HEK293 (cell line): ENCODE data around the gene HAAO.

Source experiments
- CTCF ChIA-PET: fragments of 350-600 bp; formaldehyde crosslinking; extraction: SDS; loops from one replicate; lab custom pipeline; 2021; ENCODE audit warnings: antibody characterized with exemption; lab: Yijun Ruan, JAX
- POLR2A ChIA-PET: fragments of 300-600 bp; formaldehyde crosslinking; extraction: SDS; loops from one replicate; lab custom pipeline; 2020; ENCODE audit warnings: antibody characterized with exemption, inconsistent platforms; lab: Yijun Ruan, JAX
- H3K27ac ChIP-seq: fragments of 200-500 bp; sonication (Bioruptor generic); 2 replicates; pipeline ENCODE4 v1.5.1; 2014; ENCODE audit warnings: low read depth, low read length, control low read depth, inconsistent platforms; ENCODE audit errors: extremely low read depth
- H3K36me3 ChIP-seq, 2 experiments: fragments of 200-500 bp in 1 of 2; sonication (Bioruptor generic) in 1 of 2; 1 replicate in 1 of 2; 2 replicates in 1 of 2; pipeline ENCODE4 v1.5.1; 2014 to 2017; ENCODE audit warnings: inconsistent platforms in 2 of 2, low read length in 2 of 2; ENCODE audit not compliant: control insufficient read depth in 2 of 2, insufficient read depth in 1 of 2
- H3K4me1 ChIP-seq: fragments of 200-500 bp; sonication (Bioruptor generic); 2 replicates; pipeline ENCODE4 v1.5.1; 2014; ENCODE audit warnings: mild to moderate bottlenecking, low read length, inconsistent platforms; ENCODE audit not compliant: control insufficient read depth, insufficient read depth
- H3K4me3 ChIP-seq: 2 replicates; pipeline ENCODE4 v1.5.1; 2011; ENCODE audit warnings: low read depth, mild to moderate bottlenecking, control low read depth, low read length, moderate library complexity
- H3K9me3 ChIP-seq: fragments of 200-500 bp; sonication (Bioruptor generic); 2 replicates; pipeline ENCODE4 v1.5.1; 2014; ENCODE audit warnings: low read depth, low read length, inconsistent platforms; ENCODE audit not compliant: control insufficient read depth, insufficient read depth
- AEBP2 ChIP-seq: fragments of 450-650 bp; formaldehyde crosslinking; IDR thresholded peaks from 2 replicates; pipeline ENCODE4 v1.5.1; 2016; ENCODE audit warnings: missing biosample characterization, missing genetic modification characterization, borderline replicate concordance
- GLIS1 ChIP-seq: fragments of 450-650 bp; formaldehyde crosslinking; IDR thresholded peaks from 2 replicates; pipeline ENCODE4 v1.5.1; 2016; ENCODE audit warnings: missing biosample characterization, missing genetic modification characterization
- PRDM1 ChIP-seq: fragments of 450-650 bp; formaldehyde crosslinking; IDR thresholded peaks from 2 replicates; pipeline ENCODE4; 2016; ENCODE audit warnings: missing biosample characterization, missing genetic modification characterization
- REPIN1 ChIP-seq: fragments of 450-650 bp; formaldehyde crosslinking; IDR thresholded peaks from 2 replicates; pipeline ENCODE4 v1.5.1; 2017; ENCODE audit warnings: missing biosample characterization, missing genetic modification characterization, low read depth
- ZFP69B ChIP-seq: fragments of 450-650 bp; formaldehyde crosslinking; IDR thresholded peaks from 2 replicates; pipeline ENCODE4 v1.5.1; 2016; ENCODE audit warnings: missing biosample characterization, missing genetic modification characterization
- ZNF132 ChIP-seq: fragments of 450-650 bp; formaldehyde crosslinking; IDR thresholded peaks from 2 replicates; pipeline ENCODE4 v1.5.1; 2017; ENCODE audit warnings: missing biosample characterization, missing genetic modification characterization, borderline replicate concordance
- ZNF133 ChIP-seq: fragments of 450-650 bp; formaldehyde crosslinking; IDR thresholded peaks from 2 replicates; pipeline ENCODE4 v1.5.1; 2016; ENCODE audit warnings: missing biosample characterization, missing genetic modification characterization
- ZNF175 ChIP-seq: fragments of 450-650 bp; formaldehyde crosslinking; IDR thresholded peaks from 2 replicates; pipeline ENCODE4 v1.5.1; 2016; ENCODE audit warnings: missing biosample characterization, missing genetic modification characterization
- ZNF18 ChIP-seq: fragments of 450-650 bp; formaldehyde crosslinking; IDR thresholded peaks from 2 replicates; pipeline ENCODE4 v1.5.1; 2016; ENCODE audit warnings: missing biosample characterization, missing genetic modification characterization
- ZNF266 ChIP-seq: fragments of 450-650 bp; formaldehyde crosslinking; IDR thresholded peaks from 2 replicates; pipeline ENCODE4 v1.5.1; 2016; ENCODE audit warnings: missing biosample characterization, missing genetic modification characterization, low read depth
- ZNF350 ChIP-seq: fragments of 450-650 bp; formaldehyde crosslinking; IDR thresholded peaks from 2 replicates; pipeline ENCODE4 v1.5.0; 2017; ENCODE audit warnings: missing biosample characterization, mild to moderate bottlenecking, missing genetic modification characterization
- ZNF354C ChIP-seq: fragments of 450-650 bp; formaldehyde crosslinking; IDR thresholded peaks from 2 replicates; pipeline ENCODE4 v1.5.1; 2016; ENCODE audit warnings: missing biosample characterization, missing genetic modification characterization, low read depth, borderline replicate concordance
- ZNF548 ChIP-seq: fragments of 450-650 bp; formaldehyde crosslinking; IDR thresholded peaks from 2 replicates; pipeline ENCODE4 v1.5.1; 2016; ENCODE audit warnings: missing biosample characterization, missing genetic modification characterization
- ZNF626 ChIP-seq: fragments of 450-650 bp; sonication (Bioruptor Pico); formaldehyde crosslinking; IDR thresholded peaks from 2 replicates; pipeline ENCODE4 v1.5.1; 2018; ENCODE audit warnings: missing biosample characterization, missing genetic modification characterization, inconsistent platforms
- ZNF704 ChIP-seq: fragments of 450-650 bp; formaldehyde crosslinking; IDR thresholded peaks from 2 replicates; pipeline ENCODE4 v1.5.1; 2016; ENCODE audit warnings: missing biosample characterization, missing genetic modification characterization
- ZSCAN4 ChIP-seq: fragments of 450-650 bp; formaldehyde crosslinking; IDR thresholded peaks from 2 replicates; pipeline ENCODE4 v1.5.1; 2017; ENCODE audit warnings: missing biosample characterization, missing genetic modification characterization

Gene HAAO

GRCh38 chr2:42823744-42824453, 31.5 kb upstream of the HAAO start (continued):
- no peak for TF ChIP-seq ZSCAN4 (tag by site-specific recombination)
- TF ChIP-seq ZNF548, result no peak
- no peak for TF ChIP-seq REPIN1 (tag by site-specific recombination)
- no peak for TF ChIP-seq ZNF132 (tag by site-specific recombination)
- TF ChIP-seq ZNF266 (tag by site-specific recombination), result no peak
- TF ChIP-seq GLIS1 (tag by site-specific recombination), result no peak
- TF ChIP-seq ZNF626 (tag by site-specific recombination), result no peak
- no peak for TF ChIP-seq ZFP69B (tag by site-specific recombination)
- no peak for TF ChIP-seq ZNF133

- ChIA-PET CTCF (interaction anchor here (0.8 to 2.5 kb wide), 4 partner anchors 9 to 666 kb away, joined by 3 to 12 read pairs (median 5); no protein-coding TSS in a partner anchor), POLR2A (no interaction called here)
- Histone ChIP-seq H3K4me1 (no peaks in the 10 kb centered on the region), H3K36me3 (no peaks in the 10 kb centered on the region), H3K27ac (no peak overlapping the region), H3K9me3 (no peaks in the 10 kb centered on the region), H3K4me3 (no peak overlapping the region)
- TF ChIP-seq ZNF354C (tag by site-specific recombination), result no peak
Measured at GRCh38 chr2:42819160-42819559, 26.8 kb upstream of the HAAO start.

- Histone ChIP-seq H3K27ac (no peak overlapping the region), H3K4me3 (no peak overlapping the region), H3K36me3 (no peaks in the 10 kb centered on the region), H3K4me1 (no peaks in the 10 kb centered on the region), H3K9me3 (no peaks in the 10 kb centered on the region)
- CTCF ChIA-PET, result interaction anchor here (1.3 kb wide), 1 partner anchor 13 kb away, joined by 9 read pairs; no protein-coding TSS in a partner anchor
- TF ChIP-seq AEBP2 (tag by site-specific recombination) (no peak), ZSCAN4 (tag by site-specific recombination) (no peak), PRDM1 (no peak), ZNF266 (tag by site-specific recombination) (no peak), ZNF704 (tag by site-specific recombination) (no peak), ZNF350 (tag by site-specific recombination) (no peak), ZNF18 (tag by site-specific recombination) (no peak), ZNF175 (tag by site-specific recombination) (no peak)
- POLR2A ChIA-PET, result no interaction called here
Measured at GRCh38 chr2:42815726-42816125, 23.3 kb upstream of the HAAO start.
